Breast epithelium (tissue), 4 donors: ENCODE data around the gene TEX261. TPM values are rescaled to one million over a fixed set of nuclear protein-coding genes. Genes with fewer than 3 reads are reported as not detected.
"Not testable (repeated sequence)": the region's sequence is repeated elsewhere in the genome, so short reads cannot be mapped to it uniquely, and the experiment has no call there.

Experiments
- DNase-seq, 2 donors: peaks; one replicate each; pipeline ENCODE4 v3.0.0-alpha.2; 2019; ENCODE audit warnings: low spot score in 2 of 2
- H3K27ac ChIP-seq, 2 donors: fragments of 200-600 bp; sonication (generic) in 1 of 2; one replicate each; pipeline ENCODE4 v1.5.1; 2016 to 2019; ENCODE audit warnings: mild to moderate bottlenecking in 1 of 2
- H3K27me3 ChIP-seq, 2 donors: fragments of 200-600 bp; sonication (generic) in 1 of 2; one replicate each; pipeline versions ENCODE4 v1.5.1 to v1.6.0; 2017 to 2019; ENCODE audit warnings: control low read depth in 1 of 2, mild to moderate bottlenecking in 1 of 2
- H3K36me3 ChIP-seq: fragments of 200-600 bp; one replicate; pipeline ENCODE4 v1.5.1; 2019
- H3K4me1 ChIP-seq, 2 donors: fragments of 200-600 bp; sonication (generic); one replicate each; pipeline ENCODE4 v1.5.1; 2016 to 2019; ENCODE audit warnings: control low read depth in 1 of 2
- H3K4me3 ChIP-seq, 3 donors: fragments of 200-600 bp; sonication (generic); 1 replicate in 2 of 3; 2 replicates in 1 of 3; pipeline ENCODE4 v1.5.1; 2016 to 2019; ENCODE audit warnings: mild to moderate bottlenecking in 3 of 3, moderate library complexity in 2 of 3
- H3K9me3 ChIP-seq, 2 donors: fragments of 200-600 bp; sonication (generic) in 1 of 2; one replicate each; pipeline ENCODE4 v1.5.1; 2016 to 2019; ENCODE audit warnings: control low read depth in 1 of 2
- CTCF ChIP-seq, 3 donors: fragments of 450-650 bp; IDR thresholded peaks; one replicate each; pipeline ENCODE4 v1.5.1; 2016 to 2017; ENCODE audit warnings: antibody characterized with exemption in 3 of 3, mild to moderate bottlenecking in 3 of 3, moderate library complexity in 3 of 3
- POLR2A ChIP-seq: fragments of 450-650 bp; IDR thresholded peaks from one replicate; pipeline ENCODE4 v1.6.1; 2016; ENCODE audit warnings: antibody characterized with exemption, mild to moderate bottlenecking, moderate library complexity
- POLR2AphosphoS5 ChIP-seq, 3 donors: sonication (generic); formaldehyde crosslinking; IDR thresholded peaks; one replicate each; pipeline ENCODE4 v1.6.1; 2017; ENCODE audit warnings: antibody characterized with exemption in 3 of 3
- intact Hi-C: fragments of 100-400 bp; cut with DNase I; formaldehyde crosslinking; loops from one replicate; pipeline ENCODE4 v1.15.1; 2023; ENCODE audit warnings: low total_unique reads
- total RNA-seq, 3 donors: library from RNA; depleted of rRNA; stranded (reverse); fragments of >200 nt; gene quantifications; one replicate each; pipeline ENCODE4 v1.1.0, GENCODE V29; 2016

TEX261 gene
- total RNA-seq, 3 donors from 2014 or later, result 39.5 to 48.8 (median 40.0) TPM

GRCh38 chr2:71018625-71019024 is 24.0 kb upstream of the TEX261 start:
- no peak for DNase-seq
- intact Hi-C loops, result no loop called here
- no peak for TF ChIP-seq CTCF (IDR thresholded peaks at IDR 0.05)
- no peak for TF ChIP-seq POLR2AphosphoS5 (IDR thresholded peaks at IDR 0.05)
- no peak for TF ChIP-seq POLR2A
- H3K27ac ChIP-seq, result no peak overlapping the region
- no peaks in the 10 kb centered on the region for H3K9me3 ChIP-seq
- H3K4me1 ChIP-seq, result no peaks in the 10 kb centered on the region
- H3K27me3 ChIP-seq, result no peaks in the 10 kb centered on the region
- no peak overlapping the region for H3K4me3 ChIP-seq
- no peaks in the 10 kb centered on the region for H3K36me3 ChIP-seq

GRCh38 chr2:71011786-71012185 is 17.1 kb upstream of the TEX261 start:
- H3K4me3 ChIP-seq, H3K27ac ChIP-seq, H3K9me3 ChIP-seq, H3K4me1 ChIP-seq, intact Hi-C loops, H3K27me3 ChIP-seq, DNase-seq, H3K36me3 ChIP-seq: not testable (repeated sequence)

- Histone ChIP-seq H3K4me3 (no peak overlapping the region), H3K27ac (no peak overlapping the region), H3K36me3 (no peaks in the 10 kb centered on the region), H3K4me1 (no peaks in the 10 kb centered on the region), H3K27me3 (peaks cover 0 to 10% of the 10 kb centered on the region in 2 donors), H3K9me3 (no peaks in the 10 kb centered on the region)
- DNase-seq, result no peak
- intact Hi-C loops, result no loop called here
- TF ChIP-seq CTCF (IDR thresholded peaks at IDR 0.05), result no peak
- TF ChIP-seq POLR2A, result no peak
- no peak for TF ChIP-seq POLR2AphosphoS5 (IDR thresholded peaks at IDR 0.05)
These were observed 13.7 kb upstream of the TEX261 start for GRCh38 chr2:71008342-71008741.

GRCh38 chr2:71006955-71007799 is 12.5 kb upstream of the TEX261 start:
- DNase-seq, result no peak
- Histone ChIP-seq H3K9me3 (no peaks in the 10 kb centered on the region), H3K4me1 (no peaks in the 10 kb centered on the region), H3K36me3 (no peaks in the 10 kb centered on the region), H3K27ac (no peak overlapping the region), H3K27me3 (peaks cover 0 to 3% of the 10 kb centered on the region in 2 donors), H3K4me3 (no peak overlapping the region)
- TF ChIP-seq POLR2AphosphoS5 (IDR thresholded peaks at IDR 0.05), result no peak
- intact Hi-C loops, result no loop called here

GRCh38 chr2:71006323-71006722 is 11.7 kb upstream of the TEX261 start:
- H3K9me3 ChIP-seq, result no peaks in the 10 kb centered on the region
- TF ChIP-seq CTCF (IDR thresholded peaks at IDR 0.05) (no peak), POLR2AphosphoS5 (IDR thresholded peaks at IDR 0.05) (no peak), POLR2A (no peak)
- no peak overlapping the region for H3K27ac ChIP-seq
- no peak overlapping the region for H3K4me3 ChIP-seq
- H3K27me3 ChIP-seq, result no peaks in the 10 kb centered on the region
- no peaks in the 10 kb centered on the region for H3K4me1 ChIP-seq
- no peak for DNase-seq
- H3K36me3 ChIP-seq, result no peaks in the 10 kb centered on the region
- intact Hi-C loops, result no loop called here

- no peak overlapping the region for H3K27ac ChIP-seq
- no peaks in the 10 kb centered on the region for H3K4me1 ChIP-seq
- no peaks in the 10 kb centered on the region for H3K27me3 ChIP-seq
- no peaks in the 10 kb centered on the region for H3K9me3 ChIP-seq
- no peak for TF ChIP-seq POLR2A
- TF ChIP-seq CTCF (IDR thresholded peaks at IDR 0.05), result no peak
- no peak for TF ChIP-seq POLR2AphosphoS5 (IDR thresholded peaks at IDR 0.05)
- intact Hi-C loops, result no loop called here
- DNase-seq, result no peak
- no peak overlapping the region for H3K4me3 ChIP-seq
- no peaks in the 10 kb centered on the region for H3K36me3 ChIP-seq
These were observed 10.9 kb upstream of the TEX261 start for GRCh38 chr2:71005271-71006202.
